Natural killer cell treated with Interleukin-12 subunit alpha and Interleukin-12 subunit beta and Interleukin-15 and Interleukin-18, amount 100 ng/mL, for 72 hours (primary cell): Measurements from ENCODE around the gene SRM. TPM values are rescaled to one million over a fixed set of nuclear protein-coding genes. Genes with fewer than 3 reads are reported as not detected.
"Not testable (repeated sequence)": the region's sequence is repeated elsewhere in the genome, so short reads cannot be mapped to it uniquely, and the experiment has no call there.

Experiments
- ATAC-seq, 2 donors: fragments of 150-1000 bp; cut with Tn5 transposase in 1 of 2; sonication (Bioruptor Pico), chemical (Tn5 transposase) in 1 of 2; 2 replicates each; pipeline ENCODE4 v1.10.0; 2021
- DNase-seq: peaks from one replicate; pipeline ENCODE4 v3.0.0; 2022; ENCODE audit warnings: low spot score
- H3K27ac Mint-ChIP-seq, 2 donors: 1 replicate in 1 of 2; 2 replicates in 1 of 2; pipeline ENCODE4 v1.8.0; 2022; ENCODE audit warnings: mixed read lengths in 2 of 2, mild to moderate bottlenecking in 1 of 2, moderate library complexity in 1 of 2
- H3K27me3 Mint-ChIP-seq, 2 donors: 1 replicate in 1 of 2; 2 replicates in 1 of 2; pipeline ENCODE4 v1.8.0; 2022; ENCODE audit warnings: mixed read lengths in 2 of 2
- H3K36me3 Mint-ChIP-seq: one replicate; pipeline ENCODE4 v1.8.0; 2022; ENCODE audit warnings: mixed read lengths
- H3K4me1 Mint-ChIP-seq, 2 donors: 1 replicate in 1 of 2; 2 replicates in 1 of 2; pipeline ENCODE4 v1.8.0; 2022; ENCODE audit warnings: low read depth in 2 of 2, mixed read lengths in 2 of 2, mild to moderate bottlenecking in 1 of 2
- H3K4me3 Mint-ChIP-seq: one replicate; pipeline ENCODE4 v1.8.0; 2022; ENCODE audit warnings: mixed read lengths
- H3K9me3 Mint-ChIP-seq: 2 replicates; pipeline ENCODE4 v1.8.0; 2022; ENCODE audit warnings: mixed read lengths
- total RNA-seq, 2 donors: library from RNA; stranded (reverse); gene quantifications; one replicate each; pipeline ENCODE4 v1.2.3, GENCODE V29; 2022

The SRM gene
- 100 to 1,000 TPM in 1 of 2 donors, 10 to 100 TPM in 1; 98.2 to 209 TPM for total RNA-seq

DNA sequence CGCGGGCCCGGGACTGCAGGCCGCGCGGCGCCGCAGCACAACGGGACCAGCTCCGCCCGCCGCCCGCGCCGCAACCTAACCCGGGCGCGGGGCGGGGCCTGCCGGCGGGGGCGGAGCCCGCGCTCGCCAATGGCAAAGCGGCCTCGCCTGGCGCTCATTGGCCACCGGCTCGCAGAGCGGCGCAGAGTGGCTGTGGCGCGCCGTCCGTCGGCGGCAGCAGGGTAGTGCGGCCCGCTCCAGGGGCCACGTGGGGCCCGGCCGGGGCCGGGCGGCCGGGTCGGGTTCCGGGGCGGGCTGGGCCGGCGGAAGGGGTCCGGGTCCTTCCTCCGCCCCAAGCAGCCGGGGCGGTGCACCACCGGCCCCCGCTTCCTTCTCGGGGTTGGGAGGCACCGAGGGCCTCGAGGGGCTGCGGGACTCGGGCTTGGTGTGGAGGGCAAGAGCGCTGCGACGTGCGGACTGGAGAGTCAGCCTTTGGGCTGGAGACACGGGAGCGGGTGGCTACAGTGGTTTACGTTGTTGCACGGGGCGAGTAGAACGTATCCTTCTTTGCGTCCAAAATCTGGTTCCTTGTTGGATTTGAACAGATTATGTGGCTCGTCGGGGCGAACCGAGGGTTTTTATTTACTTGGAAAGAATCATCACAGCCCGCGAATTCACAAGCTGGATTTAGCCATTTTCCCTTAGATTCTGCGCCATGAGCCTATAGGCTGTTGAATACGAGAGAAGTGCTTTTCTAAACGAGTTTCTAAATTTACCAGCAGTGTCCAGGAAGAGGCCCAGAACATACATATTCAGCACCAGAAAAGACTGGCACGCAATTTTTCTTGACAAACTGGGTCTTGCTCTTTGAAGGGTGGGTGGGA lies at the start of gene SRM:
Gene SRM (minus strand): TSS at position 51 of the 863 bp plus-strand sequence. CDS start 75 bp downstream, outside the sequence.
- H3K4me1 Mint-ChIP-seq = peaks cover 38 to 39% of the 10 kb centered on the region in 2 donors

DNA sequence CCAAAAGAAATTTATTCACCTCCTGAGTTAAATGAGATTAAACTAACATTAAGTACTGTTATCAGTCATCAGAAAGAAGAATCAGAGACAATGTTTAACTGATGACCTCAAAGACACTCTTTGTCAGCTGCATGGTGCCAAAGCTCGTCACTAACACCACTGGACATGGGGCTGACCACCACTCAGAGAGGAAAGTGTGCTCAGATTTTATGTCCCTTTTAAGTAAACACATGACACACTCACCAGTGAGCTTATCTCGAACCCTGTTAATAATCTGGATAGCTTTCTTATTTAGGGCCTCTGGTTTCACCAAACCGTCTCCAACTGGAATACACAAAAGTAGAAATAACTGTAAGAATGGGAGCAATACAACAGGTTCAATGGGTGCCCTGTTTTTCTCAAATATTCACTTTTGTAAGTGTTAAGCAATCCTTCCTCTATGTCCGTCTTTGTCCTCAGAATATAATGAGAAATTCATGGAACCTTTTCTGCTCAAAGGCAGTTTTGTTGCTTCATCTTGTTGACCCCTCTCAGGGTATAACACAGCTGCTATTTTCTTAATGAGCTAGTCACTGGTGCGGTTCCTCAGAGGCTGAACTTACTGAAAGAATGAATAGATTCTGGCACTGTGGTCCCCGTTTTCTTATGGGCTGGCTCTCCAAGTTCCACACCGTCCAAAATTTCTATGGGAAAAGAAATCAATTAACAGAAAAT lies 49.4 kb upstream of the SRM start:
- no peaks in the 10 kb centered on the region for H3K4me1 Mint-ChIP-seq
- peaks cover 35% of the 10 kb centered on the region for H3K36me3 Mint-ChIP-seq
- no peaks in the 10 kb centered on the region for H3K9me3 Mint-ChIP-seq
- ATAC-seq = no peak
- no peaks in the 10 kb centered on the region for H3K27me3 Mint-ChIP-seq
- no peak overlapping the region for H3K4me3 Mint-ChIP-seq
- DNase-seq = no peak
- no peak overlapping the region for H3K27ac Mint-ChIP-seq

More for the DNA sequence above, at the start of gene SRM:
- Mint-ChIP-seq H3K4me3 (peak within 1 kb of the TSS; percentile 96), H3K36me3 (peaks cover 4% of the 10 kb centered on the region), H3K27me3 (no peaks in the 10 kb centered on the region), H3K27ac (peak within 1 kb of the TSS; percentile 82 to 89), H3K9me3 (no peaks in the 10 kb centered on the region)
- ATAC-seq (peak; percentile 95 to 97), DNase-seq (peak; percentile 94)

- Mint-ChIP-seq H3K36me3 (peaks cover 24% of the 10 kb centered on the region), H3K4me1 (no peaks in the 10 kb centered on the region), H3K27ac (no peak overlapping the region), H3K9me3 (no peaks in the 10 kb centered on the region), H3K4me3 (no peak overlapping the region), H3K27me3 (no peaks in the 10 kb centered on the region)
- DNase-seq = no peak
- ATAC-seq = no peak
Measured at GRCh38 chr1:11107599-11107998, 47.8 kb upstream of the SRM start.

- H3K4me1 Mint-ChIP-seq = peaks cover 0 to 5% of the 10 kb centered on the region in 2 donors
- H3K9me3 Mint-ChIP-seq = no peaks in the 10 kb centered on the region
- H3K27me3 Mint-ChIP-seq = no peaks in the 10 kb centered on the region
- DNase-seq (no peak), ATAC-seq (no peak)
- no peak overlapping the region for H3K27ac Mint-ChIP-seq
- H3K36me3 Mint-ChIP-seq = peaks cover 19% of the 10 kb centered on the region
- H3K4me3 Mint-ChIP-seq = no peak overlapping the region
Measured at GRCh38 chr1:11105586-11105985, 45.8 kb upstream of the SRM start.

DNA sequence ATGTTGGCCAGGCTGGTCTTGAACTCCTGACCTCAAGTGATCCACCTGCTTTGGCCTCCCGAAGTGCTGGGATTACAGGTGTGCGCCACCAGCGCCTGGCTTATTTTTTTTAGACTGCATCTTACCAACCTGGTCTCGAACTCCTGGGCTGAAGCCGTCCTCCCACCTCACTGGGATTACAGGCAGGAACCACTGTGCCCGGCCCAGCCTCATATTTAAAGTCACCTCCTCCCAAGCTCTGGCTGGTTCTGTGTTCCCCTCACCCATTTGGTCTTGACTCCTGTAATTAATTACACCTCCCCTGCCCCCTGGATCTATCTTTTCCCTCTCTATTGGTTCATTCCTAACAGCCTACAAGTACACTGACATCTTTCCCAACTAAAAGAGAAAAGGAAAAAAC lies 41.5 kb upstream of the SRM start:
- no peaks in the 10 kb centered on the region for H3K27me3 Mint-ChIP-seq
- no peak for DNase-seq
- peaks cover 12 to 15% of the 10 kb centered on the region in 2 donors for H3K4me1 Mint-ChIP-seq
- peaks cover 10% of the 10 kb centered on the region for H3K36me3 Mint-ChIP-seq
- peak overlapping the region; percentile 47 for H3K4me3 Mint-ChIP-seq
- no peak for ATAC-seq
- H3K27ac Mint-ChIP-seq = peak overlapping the region in 1 of 2 donors; percentile 21
- no peaks in the 10 kb centered on the region for H3K9me3 Mint-ChIP-seq

GRCh38 chr1:11100806-11101205 lies 41.0 kb upstream of the SRM start:
- H3K27ac Mint-ChIP-seq, H3K9me3 Mint-ChIP-seq, H3K27me3 Mint-ChIP-seq, ATAC-seq, DNase-seq, H3K4me3 Mint-ChIP-seq, H3K36me3 Mint-ChIP-seq: not testable (repeated sequence)
- H3K4me1 Mint-ChIP-seq = peaks cover 12 to 15% of the 10 kb centered on the region in 2 donors

GRCh38 chr1:11100149-11100493 lies 40.3 kb upstream of the SRM start:
- Mint-ChIP-seq H3K36me3 (peaks cover 5% of the 10 kb centered on the region), H3K4me3 (peak overlapping the region; percentile 95), H3K27ac (peak overlapping the region; percentile 80 to 82), H3K4me1 (peaks cover 12 to 15% of the 10 kb centered on the region in 2 donors), H3K27me3 (no peaks in the 10 kb centered on the region), H3K9me3 (no peaks in the 10 kb centered on the region)
- no peak for ATAC-seq
- DNase-seq = no peak

DNA sequence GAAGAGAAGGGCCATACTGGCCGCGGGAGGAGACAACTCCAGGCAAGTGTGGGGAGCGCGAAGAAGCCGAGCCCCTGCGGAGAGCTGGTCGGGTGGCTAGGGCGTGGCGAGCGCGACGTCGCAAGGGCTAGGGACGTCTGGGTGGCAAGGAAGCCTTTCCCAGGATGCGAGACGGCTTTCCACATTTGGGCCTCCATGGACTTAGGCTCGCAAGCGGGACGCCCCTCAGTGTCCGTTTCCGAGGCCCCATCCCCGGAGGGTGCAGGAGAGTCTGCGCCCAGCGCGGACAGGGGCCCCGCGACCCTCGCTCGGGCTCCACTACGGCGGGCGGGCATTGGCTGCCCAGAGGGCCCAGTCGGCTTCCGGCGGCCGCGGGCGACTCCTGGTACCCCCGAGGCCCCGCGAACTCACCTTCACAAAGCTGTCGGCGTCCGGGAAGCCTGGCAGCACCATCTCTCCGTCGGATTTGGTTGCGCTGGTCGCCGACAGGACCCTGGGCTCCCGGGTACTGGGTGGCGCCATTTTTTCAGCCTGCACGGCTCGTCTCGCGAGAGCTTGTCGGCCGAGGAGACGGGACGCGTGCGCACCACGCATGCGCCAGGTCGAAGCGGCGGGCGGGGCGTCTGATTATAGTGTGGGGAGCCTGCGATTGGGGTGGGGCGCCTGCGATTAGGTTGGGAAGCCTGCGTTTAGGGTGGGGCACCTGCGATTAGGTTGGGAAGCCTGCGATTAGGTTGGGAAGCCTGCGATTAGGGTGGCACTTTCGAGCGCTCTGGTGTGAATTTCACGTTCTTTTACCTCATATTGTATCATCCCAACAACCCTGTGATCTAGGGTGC lies 39.7 kb upstream of the SRM start, which contains the start of gene EXOSC10:
Gene EXOSC10 (minus strand): TSS at position 560 of the 839 bp plus-strand sequence. CDS start 38 bp downstream, at position 522.
- peak; percentile 97 for ATAC-seq

GRCh38 chr1:11098931-11099309 lies 39.1 kb upstream of the SRM start:
- Mint-ChIP-seq H3K27ac (peak overlapping the region; percentile 80 to 82), H3K4me1 (peaks cover 12 to 15% of the 10 kb centered on the region in 2 donors), H3K4me3 (peak overlapping the region; percentile 95), H3K9me3 (no peaks in the 10 kb centered on the region), H3K27me3 (no peaks in the 10 kb centered on the region), H3K36me3 (peaks cover 5% of the 10 kb centered on the region)
- DNase-seq (no peak), ATAC-seq (no peak)

More for the DNA sequence above, 39.7 kb upstream of the SRM start, which contains the start of gene EXOSC10:
- Mint-ChIP-seq H3K36me3 (peaks cover 5% of the 10 kb centered on the region), H3K9me3 (no peaks in the 10 kb centered on the region), H3K27me3 (no peaks in the 10 kb centered on the region), H3K4me1 (peaks cover 12 to 15% of the 10 kb centered on the region in 2 donors), H3K27ac (peak within 1 kb of the TSS; percentile 80 to 82), H3K4me3 (peak within 1 kb of the TSS; percentile 95)
- DNase-seq = peak; percentile 95

DNA sequence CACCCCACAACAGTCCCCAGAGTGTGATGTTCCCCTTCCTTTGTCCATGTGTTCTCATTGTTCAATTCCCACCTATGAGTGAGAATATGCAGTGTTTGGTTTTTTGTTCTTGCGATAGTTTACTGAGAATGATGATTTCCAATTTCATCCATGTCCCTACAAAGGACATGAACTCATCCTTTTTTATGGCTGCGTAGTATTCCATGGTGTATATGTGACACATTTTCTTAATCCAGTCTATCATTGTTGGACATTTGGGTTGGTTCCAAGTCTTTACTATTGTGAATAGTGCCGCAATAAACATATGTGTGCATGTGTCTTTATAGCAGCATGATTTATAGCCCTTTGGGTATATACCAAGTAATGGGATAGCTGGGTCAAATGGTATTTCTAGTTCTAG lies 24.0 kb upstream of the SRM start:
- not testable (repeated sequence) for H3K4me1 Mint-ChIP-seq, H3K27ac Mint-ChIP-seq, DNase-seq, H3K9me3 Mint-ChIP-seq, ATAC-seq, H3K27me3 Mint-ChIP-seq, H3K4me3 Mint-ChIP-seq
- H3K36me3 Mint-ChIP-seq = peaks cover 29% of the 10 kb centered on the region

GRCh38 chr1:11080931-11081330 lies 21.1 kb upstream of the SRM start:
- no peak overlapping the region for H3K4me3 Mint-ChIP-seq
- no peaks in the 10 kb centered on the region for H3K4me1 Mint-ChIP-seq
- H3K36me3 Mint-ChIP-seq = peaks cover 12% of the 10 kb centered on the region
- ATAC-seq (no peak), DNase-seq (no peak)
- H3K27me3 Mint-ChIP-seq = no peaks in the 10 kb centered on the region
- H3K9me3 Mint-ChIP-seq = no peaks in the 10 kb centered on the region
- no peak overlapping the region for H3K27ac Mint-ChIP-seq

GRCh38 chr1:11078631-11079030 lies 18.8 kb upstream of the SRM start:
- Mint-ChIP-seq H3K27ac (no peak overlapping the region), H3K9me3 (no peaks in the 10 kb centered on the region), H3K27me3 (no peaks in the 10 kb centered on the region), H3K4me3 (no peak overlapping the region), H3K36me3 (peaks cover 12% of the 10 kb centered on the region), H3K4me1 (no peaks in the 10 kb centered on the region)
- no peak for DNase-seq
- no peak for ATAC-seq

DNA sequence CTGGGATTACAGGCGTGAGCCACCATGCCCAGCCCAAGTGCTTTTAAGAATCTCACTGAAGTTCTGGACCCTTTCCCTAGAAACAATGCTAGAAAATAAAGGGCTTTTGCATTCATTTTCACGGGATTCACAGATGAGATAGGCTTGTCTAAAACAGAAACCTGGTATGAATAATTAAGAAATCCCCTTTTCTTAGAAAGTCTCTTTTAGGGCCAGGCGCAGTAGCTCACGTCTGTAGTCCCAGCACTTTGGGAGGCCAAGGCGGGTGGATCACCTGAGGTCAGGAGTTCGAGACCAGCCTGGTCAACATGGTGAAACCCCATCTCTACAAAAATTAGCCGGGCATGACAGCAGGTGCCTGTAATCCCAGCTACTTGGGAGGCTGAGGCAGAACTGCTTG lies 13.6 kb upstream of the SRM start:
- H3K9me3 Mint-ChIP-seq, H3K4me3 Mint-ChIP-seq, H3K4me1 Mint-ChIP-seq, H3K27ac Mint-ChIP-seq, H3K27me3 Mint-ChIP-seq, ATAC-seq, DNase-seq: not testable (repeated sequence)
- peaks cover 30% of the 10 kb centered on the region for H3K36me3 Mint-ChIP-seq
